ENCODE data around the gene SH3BGR. TPM values are rescaled to one million over a fixed set of nuclear protein-coding genes. Genes with fewer than 3 reads are reported as not detected.

The SH3BGR gene
- total and polyA plus RNA-seq, 2 of the 8 experiments (the other 6 are each of a cell fraction or from before 2014, with no cell fraction given): 2.1 to 5.9 TPM

DNA sequence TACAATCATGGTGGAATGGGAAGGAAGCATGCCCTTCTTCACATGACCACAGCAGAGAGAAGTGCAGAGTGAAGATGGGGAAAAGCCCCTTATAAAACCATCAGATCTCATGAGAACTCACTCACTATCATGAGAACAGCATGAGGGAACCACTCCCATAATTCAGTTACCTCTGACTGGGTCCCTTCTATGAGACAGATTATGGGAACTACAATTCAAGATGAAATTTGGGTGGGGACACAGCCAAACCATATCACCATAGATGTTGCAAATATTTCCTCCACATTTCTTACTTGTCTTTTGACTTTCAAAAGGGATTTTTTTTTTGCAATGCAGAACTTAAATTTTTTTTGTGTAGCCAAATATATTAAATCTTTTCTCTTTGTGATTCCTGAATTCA, 14.8 kb downstream of the SH3BGR start (continued):
- TF ChIP-seq NANOG (IDR thresholded peaks at IDR 0.05; ENCODE audit: insufficient read depth, low read depth, low read length, poor library complexity, severe bottlenecking): no peak
